Mesenteric fat pad (tissue), 1 donor: ENCODE results near the gene MAPK8IP1. TPM values are rescaled to one million over a fixed set of nuclear protein-coding genes. Genes with fewer than 3 reads are reported as not detected.

Source experiments
- DNase-seq: peaks from one replicate; pipeline ENCODE4 v3.0.0-alpha.2; 2020; ENCODE audit warnings: low spot score
- total RNA-seq: library from RNA; stranded (reverse); fragmentation: NEBNext Ultra II Directional; extraction: Animal tissue kit (Norgen Biotek cat#: 25700); gene quantifications from one replicate; pipeline ENCODE4 v1.2.1, GENCODE V29; 2021
- donor health status: DM: yes; HTN: yes; CAD: no.

MAPK8IP1 gene
- total RNA-seq, 1 donor from 2014 or later = 4.2 TPM

DNA sequence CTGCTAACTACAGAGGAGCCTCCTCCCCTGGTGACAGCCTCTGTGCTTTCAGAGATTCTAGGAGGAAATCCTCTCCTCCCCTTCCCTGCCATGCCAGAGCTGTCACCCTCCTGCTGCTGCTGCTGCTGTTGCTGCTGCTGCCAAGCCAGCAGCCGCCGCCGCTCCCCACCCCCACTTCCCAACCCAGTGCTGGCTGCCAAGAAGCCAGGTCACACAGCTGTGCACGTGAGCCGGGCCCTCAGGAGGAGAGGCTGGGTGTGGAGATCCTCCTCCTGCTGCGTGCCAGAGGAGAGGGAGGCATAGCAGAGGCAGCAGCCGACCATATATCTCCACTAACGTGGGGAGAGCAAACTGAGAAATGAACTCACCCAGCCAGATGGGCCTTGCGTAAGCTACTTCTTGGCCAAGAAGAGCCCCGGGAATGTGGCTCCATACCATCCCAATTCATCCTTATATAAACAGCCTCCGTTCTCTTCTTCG, 25.8 kb upstream of the MAPK8IP1 start:
- DNase-seq = peak; percentile 96

GRCh38 chr11:45860348-45860747, 25.1 kb upstream of the MAPK8IP1 start:
- peak; percentile 74 for DNase-seq

DNA sequence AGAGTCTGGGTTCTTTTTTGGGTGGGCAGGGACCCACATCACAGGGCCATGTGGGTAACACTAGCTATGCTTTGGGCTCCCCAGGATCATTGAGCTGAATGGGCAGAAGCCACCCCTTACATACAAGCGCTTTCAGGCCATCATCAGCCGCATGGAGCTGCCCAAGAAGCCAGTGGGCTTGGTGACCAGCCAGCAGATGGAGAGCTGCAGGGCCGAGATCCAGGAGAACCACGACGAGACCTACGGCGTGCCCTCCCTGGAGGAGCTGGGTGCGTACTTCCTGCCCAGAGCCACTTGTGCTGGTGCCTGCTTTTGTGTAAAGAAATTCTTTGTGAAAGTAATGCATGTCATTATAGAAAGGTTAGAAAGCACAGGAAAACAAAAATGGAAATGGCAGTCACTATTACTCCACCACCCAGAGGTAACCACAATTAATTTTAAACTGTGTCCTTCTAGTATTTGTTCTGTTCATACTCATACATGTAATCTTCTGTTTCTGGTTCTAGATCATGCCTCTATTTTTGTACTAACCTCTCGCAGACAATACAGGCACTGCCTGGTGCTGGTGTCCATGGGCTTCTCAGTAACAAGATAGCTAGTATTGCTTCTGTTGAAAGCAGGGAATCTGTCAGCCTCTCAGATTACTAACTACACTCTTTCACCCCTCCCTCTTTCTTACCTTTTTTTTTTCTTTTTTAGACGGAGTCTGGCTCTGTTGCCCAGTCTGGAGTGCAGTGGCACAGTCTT, 24.5 kb upstream of the MAPK8IP1 start:
- DNase-seq = peak; percentile 84

DNA sequence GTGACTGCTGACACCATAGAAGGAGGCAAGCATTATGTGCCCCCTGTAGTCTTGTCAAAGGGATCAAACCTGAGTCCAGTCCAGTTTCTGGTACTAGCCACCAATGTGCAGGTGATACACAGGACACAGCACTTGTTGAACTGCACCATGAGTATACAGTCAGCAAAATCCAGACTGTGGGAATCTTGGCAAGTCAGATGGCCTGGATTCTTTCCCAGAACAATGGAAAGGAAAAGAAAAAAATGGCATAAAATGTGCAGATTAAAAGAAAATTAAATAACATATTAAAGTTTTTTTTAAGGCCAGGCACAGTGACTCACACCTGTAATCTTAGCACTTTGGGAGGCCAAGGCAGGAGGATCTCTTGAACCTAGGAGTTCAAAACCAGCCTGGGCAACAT, 21.4 kb upstream of the MAPK8IP1 start:
- no peak for DNase-seq

- DNase-seq = no peak
Observed at GRCh38 chr11:45869551-45869950, 15.9 kb upstream of the MAPK8IP1 start.

- DNase-seq = no peak
Observed at GRCh38 chr11:45870706-45871105, 14.7 kb upstream of the MAPK8IP1 start.

DNA sequence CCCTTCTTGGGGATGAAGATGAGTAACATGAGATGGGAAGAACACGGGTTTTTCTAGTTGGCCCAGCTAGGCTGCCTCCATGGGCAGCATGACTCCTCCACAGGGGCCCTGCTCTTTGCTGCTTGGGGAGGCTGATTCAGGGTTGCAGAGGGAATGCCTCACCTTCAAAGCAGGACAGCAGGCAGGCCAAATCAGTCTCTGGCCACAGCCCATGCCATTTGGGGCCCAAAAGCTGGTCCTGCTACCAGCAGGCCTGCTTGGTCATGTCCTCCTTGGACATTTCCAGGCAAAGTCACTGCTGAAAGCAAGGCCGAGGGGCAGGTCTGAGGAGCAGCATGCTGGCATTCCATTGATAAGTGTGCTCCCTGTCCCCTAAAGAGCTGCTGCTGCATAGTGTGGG, 13.8 kb upstream of the MAPK8IP1 start:
- DNase-seq = no peak

DNA sequence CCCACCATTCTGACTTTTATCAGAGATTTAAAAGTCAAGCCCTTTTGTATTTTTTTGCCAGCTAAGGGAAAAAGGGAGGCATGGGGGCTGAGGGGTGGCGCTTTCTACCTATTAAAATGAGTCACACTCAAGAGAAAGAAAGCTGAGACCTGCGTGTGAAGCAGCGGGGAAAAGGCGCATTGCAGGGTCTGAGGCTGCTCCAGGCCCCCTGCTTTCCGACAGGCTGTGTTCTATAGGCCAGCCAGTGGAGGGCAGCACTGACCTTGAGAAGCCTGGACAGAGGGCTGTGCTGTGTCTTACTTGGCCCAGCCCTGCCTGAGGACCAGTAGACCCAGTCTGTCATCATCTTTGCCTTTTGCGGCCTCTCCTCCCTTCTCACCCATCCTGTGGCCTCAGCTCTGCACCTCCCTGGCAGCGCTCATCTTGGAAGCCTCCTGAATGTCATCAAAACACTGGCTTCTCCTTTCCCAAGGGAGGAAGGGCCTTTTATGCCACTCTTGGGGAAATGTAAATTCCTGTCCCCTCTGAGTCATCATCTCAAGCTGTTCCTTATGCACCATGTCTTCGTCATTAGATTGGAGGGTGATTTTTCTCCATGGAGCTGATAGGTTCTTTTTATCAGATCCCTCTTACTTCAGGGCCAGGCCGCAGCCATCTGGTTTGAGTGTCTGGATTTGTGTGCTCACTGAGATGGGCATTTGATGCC, 12.6 kb upstream of the MAPK8IP1 start:
- DNase-seq = no peak

GRCh38 chr11:45876401-45876800, 9.1 kb upstream of the MAPK8IP1 start:
- no peak for DNase-seq

DNA sequence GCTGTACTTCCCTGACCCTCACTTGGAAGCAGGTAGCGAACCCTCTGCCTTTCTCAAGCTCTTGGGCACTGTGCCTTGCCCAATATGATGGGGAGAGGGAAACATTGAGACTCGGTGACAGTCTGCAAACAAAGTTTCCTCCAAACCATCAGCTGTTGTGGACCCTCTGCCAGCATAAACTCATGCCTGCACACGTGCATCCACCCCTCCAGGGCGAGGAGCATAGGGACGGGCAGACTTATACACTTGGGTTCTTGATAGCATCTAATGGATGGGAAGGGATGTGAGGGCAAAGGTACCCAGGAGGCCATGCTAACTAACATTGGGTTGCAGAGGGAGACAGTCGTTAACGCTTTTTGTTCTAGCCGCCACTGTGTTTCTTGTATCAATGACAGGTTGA, 8.2 kb upstream of the MAPK8IP1 start:
- DNase-seq = no peak

DNA sequence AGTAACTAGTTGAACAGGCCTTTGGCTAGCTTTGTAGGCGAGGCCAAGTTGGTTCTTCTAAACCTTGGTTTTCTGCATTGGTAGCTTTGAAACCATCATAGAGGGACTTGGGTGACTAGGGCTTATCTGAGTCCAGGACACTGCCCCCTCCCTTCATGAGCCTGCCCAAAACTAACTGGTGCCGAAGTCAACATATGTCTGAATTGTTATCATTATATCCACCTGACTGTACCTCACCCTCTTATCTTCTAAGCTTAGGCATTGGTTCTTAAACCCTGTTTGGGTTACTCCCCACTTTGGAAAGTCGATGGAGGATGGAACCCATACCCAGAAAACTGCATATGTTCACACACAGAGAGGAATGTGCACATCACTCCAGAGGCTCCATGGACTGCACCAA, 7.6 kb upstream of the MAPK8IP1 start:
- no peak for DNase-seq

DNA sequence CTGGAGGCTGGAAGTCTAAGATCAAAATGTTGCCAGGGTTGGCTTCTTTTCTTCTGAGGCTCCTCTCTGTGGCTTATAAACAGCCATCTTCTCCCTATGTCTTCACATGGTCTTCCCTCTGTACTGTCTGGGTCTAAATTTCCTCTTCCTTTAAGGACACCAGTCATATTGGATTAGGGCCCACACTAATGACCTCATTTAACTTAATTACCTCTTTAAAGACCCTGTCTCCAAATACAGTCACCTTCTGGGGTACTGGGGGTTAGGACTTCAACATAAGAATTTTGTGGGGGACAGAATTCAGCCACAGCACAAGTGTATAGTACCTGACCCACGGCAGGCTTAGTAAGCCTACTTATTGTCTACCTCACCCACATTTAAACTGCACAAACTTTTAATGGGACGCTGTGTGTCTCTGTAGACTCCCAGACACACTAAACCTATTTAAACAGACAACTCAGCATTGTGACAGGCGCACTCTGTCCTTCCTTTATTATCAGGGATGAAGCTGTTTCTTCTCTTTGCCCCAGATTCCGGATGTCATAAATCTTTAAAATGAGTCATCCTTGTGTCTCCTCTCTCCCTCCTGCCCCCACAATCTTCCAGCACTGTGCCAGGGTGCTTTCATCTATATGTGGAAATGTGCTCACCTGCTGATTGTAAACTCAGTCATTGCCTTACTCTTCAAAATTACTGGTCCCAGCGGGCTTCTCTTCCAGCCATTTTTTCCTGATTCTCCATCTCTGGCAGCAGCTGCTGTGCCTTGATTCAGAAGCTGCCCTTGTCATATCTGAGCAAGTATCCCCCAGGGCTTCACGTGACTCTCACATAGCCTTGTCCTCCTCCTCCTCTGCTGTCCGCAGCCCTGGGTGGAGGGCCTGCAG, 5.4 kb upstream of the MAPK8IP1 start:
- no peak for DNase-seq

- DNase-seq = no peak
Observed at GRCh38 chr11:45880772-45881570, 4.5 kb upstream of the MAPK8IP1 start.

DNA sequence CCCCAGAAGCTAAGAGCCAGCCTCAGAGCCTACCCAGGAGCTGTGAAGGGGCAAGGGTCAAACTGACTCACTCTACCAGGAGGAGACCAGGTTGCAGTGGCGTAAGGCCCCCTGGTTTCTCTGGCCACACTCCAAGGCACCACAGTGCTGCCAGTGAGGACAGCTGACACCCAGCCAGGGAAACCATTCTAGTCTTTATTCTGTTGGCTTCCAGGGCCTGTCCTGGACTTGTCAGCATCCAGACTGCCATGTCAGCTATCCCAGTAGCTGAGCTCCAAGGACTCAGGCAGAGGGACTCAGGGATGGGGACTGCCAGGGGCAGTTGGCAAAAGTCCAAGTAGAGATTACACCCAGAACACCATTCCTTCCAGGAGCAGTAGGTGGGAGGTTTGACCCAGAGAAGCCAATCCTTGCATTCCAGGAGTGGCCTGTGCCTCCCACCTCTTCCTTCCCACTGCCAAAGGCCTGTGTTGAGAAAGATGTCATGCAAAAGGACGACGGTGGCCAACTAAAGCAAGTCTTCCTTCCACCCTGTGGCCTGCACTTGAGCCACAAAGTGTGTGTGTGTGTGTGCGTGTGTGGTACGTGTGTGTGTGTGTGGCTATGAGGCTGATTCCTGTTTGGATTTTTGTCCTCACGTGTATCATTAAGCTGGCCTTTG, 3.6 kb upstream of the MAPK8IP1 start:
- DNase-seq = no peak

DNA sequence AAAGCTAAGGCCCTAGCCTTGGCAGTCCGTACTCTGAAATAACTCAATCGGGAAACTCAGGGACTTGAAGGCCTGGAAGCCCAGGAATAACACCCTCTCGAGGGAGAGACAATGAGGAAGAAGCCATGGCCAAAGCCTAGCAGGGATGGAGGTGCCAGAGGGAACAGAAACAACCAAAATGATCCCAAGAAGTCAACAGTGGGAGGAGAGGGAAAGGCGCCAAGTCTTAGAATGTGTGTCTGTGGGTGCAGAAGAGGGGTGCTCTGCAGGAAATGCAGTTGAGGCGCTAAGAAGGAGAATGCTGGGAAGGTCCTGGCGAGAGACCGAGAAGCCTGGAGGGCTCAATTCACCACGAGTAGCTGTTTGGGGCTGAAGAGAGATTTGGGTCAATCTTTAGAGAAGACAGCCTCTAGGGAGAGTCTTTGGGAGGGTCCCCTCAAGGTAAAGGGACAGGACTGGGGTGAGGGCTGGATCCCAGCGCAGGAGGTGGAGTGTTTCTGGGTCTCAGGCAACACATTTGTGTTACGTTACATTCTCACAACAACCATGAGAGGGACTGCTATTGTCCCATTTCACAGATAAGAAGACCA, 760 bp upstream of the MAPK8IP1 start:
- no peak for DNase-seq

DNA sequence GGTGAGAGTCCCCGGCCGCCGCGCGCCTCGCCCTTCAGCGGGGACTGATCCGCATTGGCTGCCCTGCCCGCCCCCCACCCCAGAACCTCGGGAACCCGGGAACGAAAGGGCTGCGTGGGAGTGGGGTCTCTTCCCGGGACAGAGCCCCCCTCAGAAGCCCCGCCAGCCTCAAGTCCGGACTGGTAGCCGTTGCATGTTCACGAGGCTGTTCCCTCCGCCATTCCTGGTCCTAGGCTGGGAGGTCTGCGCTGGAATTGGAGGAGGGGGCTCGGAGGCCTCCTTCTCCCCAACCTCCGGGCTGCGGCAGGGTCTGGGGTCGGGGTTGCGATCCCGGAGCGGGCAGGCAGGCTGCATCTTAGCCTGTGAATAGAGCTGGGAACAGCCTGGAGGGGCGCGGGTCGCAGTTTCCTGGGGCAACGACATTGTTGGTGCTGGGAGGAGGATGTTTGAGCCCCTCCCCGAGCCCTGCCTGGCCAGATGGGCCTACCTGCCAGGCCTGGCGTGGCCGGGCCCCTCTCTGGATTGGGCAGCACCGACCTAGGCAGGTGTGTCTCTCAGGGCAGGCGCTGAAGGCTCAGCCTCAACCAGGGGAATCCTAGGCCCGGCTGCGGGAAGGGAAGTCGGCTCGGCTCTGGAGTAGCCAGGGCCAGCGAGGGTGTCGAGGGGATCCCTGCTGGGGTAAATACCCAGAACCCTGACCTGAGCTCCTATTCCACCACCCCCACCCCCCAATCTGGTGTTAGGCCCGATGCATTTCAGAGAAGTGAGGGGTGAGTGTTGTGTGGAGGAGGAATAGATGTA, 670 bp downstream of the MAPK8IP1 start:
- DNase-seq = no peak

DNA sequence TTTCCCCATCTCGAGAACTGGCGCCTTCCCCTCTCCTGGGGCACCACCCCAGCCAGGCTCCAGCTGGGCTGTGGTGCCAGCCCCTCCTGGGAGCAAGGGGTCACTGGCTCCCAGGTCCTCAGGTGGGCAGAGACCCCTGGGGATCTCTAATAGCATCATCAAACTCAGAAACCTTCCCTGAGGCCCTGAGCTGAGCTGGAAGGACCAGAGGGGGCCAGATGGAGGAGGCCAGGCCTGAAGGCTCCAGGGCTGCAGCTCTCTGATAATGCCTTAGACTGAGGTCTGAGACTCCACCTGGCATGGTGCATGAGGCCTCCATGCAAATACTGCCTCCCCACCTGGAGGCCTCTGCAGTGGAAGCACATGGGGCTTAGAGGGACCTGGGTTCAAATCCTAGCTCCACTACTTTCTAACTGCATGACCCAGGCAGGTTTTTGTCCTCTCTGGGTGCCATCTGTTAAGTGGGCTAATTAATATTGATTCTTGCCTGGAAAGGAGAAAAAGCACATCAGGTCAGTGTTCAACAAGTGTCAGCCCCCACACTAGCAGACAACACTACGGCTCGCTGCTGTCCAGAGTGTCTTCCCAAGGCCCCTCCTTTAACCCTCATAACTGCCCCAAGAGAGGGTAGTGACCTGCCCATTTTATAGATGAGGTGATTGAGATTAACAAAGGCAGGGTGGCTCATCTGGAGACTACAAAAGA, 1.5 kb downstream of the MAPK8IP1 start:
- no peak for DNase-seq

- DNase-seq = no peak
Observed at GRCh38 chr11:45887587-45887986, 2.1 kb downstream of the MAPK8IP1 start.

GRCh38 chr11:45889555-45889954, 4.1 kb downstream of the MAPK8IP1 start:
- no peak for DNase-seq
